Tibial nerve (tissue), 4 donors: ENCODE results near the gene COL1A1.

Experiments used
- EP300 ChIP-seq, 2 donors: sonication (generic); formaldehyde crosslinking; IDR thresholded peaks; one replicate each; pipeline ENCODE4 v1.6.1; 2017; ENCODE audit warnings: antibody characterized with exemption in 2 of 2, mild to moderate bottlenecking in 1 of 2
- POLR2A ChIP-seq, 2 donors: fragments of 450-650 bp; IDR thresholded peaks; one replicate each; pipeline ENCODE4 v1.6.1; 2017; ENCODE audit warnings: antibody characterized with exemption in 2 of 2, mild to moderate bottlenecking in 2 of 2, moderate library complexity in 2 of 2
- TF ChIP-seq, protein P1 (sequence below), 5 experiments: fragments of 200-600 bp in 3 of 5; fragments of 450-650 bp in 2 of 5; sonication (generic) in 3 of 5; IDR thresholded peaks; one replicate each; pipeline ENCODE4 v1.5.1; 2016 to 2019; ENCODE audit warnings: antibody characterized with exemption in 5 of 5, mild to moderate bottlenecking in 3 of 5, moderate library complexity in 2 of 5

DNA sequence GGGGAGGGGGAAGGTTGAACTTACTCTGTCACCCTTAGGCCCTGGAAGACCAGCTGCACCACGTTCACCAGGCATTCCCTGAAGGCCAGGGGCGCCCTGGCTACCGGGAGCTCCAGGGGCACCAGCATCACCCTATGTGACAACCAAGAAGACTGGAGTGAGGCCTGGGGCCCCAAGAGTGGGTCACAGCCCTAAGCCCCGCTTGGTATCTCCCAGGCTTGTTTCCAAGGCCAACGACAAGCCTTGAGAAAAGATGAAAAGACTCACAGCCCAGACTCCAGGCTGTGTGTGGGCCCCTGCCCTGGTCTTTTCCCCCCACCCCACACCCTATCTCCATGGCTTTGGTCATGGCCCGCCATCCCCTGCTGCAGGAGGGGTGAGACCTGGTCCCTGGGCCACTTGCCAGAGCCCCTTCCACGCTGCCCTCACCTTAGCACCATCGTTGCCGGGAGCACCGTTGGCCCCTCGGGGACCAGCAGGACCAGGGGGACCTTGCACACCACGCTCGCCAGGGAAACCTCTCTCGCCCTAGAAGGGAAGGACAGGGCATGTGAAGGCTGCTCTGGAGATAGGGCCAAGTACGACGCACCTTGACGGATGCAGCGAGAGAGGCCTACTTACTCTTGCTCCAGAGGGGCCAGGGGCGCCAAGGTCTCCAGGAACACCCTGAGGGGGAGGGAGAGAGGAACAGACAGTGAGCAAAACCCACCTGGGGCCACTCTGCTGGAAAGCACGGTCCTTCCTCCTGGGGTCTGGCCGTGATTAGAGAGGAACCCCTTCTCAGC, 9.9 kb downstream of the COL1A1 start:
- TF ChIP-seq, protein P1, sequence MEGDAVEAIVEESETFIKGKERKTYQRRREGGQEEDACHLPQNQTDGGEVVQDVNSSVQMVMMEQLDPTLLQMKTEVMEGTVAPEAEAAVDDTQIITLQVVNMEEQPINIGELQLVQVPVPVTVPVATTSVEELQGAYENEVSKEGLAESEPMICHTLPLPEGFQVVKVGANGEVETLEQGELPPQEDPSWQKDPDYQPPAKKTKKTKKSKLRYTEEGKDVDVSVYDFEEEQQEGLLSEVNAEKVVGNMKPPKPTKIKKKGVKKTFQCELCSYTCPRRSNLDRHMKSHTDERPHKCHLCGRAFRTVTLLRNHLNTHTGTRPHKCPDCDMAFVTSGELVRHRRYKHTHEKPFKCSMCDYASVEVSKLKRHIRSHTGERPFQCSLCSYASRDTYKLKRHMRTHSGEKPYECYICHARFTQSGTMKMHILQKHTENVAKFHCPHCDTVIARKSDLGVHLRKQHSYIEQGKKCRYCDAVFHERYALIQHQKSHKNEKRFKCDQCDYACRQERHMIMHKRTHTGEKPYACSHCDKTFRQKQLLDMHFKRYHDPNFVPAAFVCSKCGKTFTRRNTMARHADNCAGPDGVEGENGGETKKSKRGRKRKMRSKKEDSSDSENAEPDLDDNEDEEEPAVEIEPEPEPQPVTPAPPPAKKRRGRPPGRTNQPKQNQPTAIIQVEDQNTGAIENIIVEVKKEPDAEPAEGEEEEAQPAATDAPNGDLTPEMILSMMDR (IDR thresholded peaks at IDR 0.05): no peak
- TF ChIP-seq POLR2A (IDR thresholded peaks at IDR 0.05): no peak
- no peak for TF ChIP-seq EP300 (IDR thresholded peaks at IDR 0.05)
